NB4 (cell line): Measurements from ENCODE around the gene TOM1L1.

Experiments used
- DNase-seq: peaks from one replicate; pipeline ENCODE4 v3.0.0; 2010; ENCODE audit warnings: low read depth
- H3K4me3 ChIP-seq: one replicate; pipeline ENCODE4 v1.5.1; 2011; ENCODE audit warnings: mild to moderate bottlenecking, low read depth, low read length, moderate library complexity
- MYC ChIP-seq: IDR thresholded peaks from 2 replicates; pipeline ENCODE4 v1.6.1; 2011; ENCODE audit warnings: low read depth, low read length
- POLR2A ChIP-seq: IDR thresholded peaks from 2 replicates; pipeline ENCODE4 v1.6.1; 2011; ENCODE audit warnings: mild to moderate bottlenecking; ENCODE audit not compliant: insufficient read length; ENCODE audit errors: extremely low read depth
- TF ChIP-seq, protein P1 (sequence below): IDR thresholded peaks from 2 replicates; pipeline ENCODE4 v1.6.1; 2011; ENCODE audit warnings: low read depth, low read length
- TF ChIP-seq, protein P2 (sequence below): IDR thresholded peaks from one replicate; pipeline ENCODE4 v1.5.1; 2012; ENCODE audit warnings: low read depth, low read length

The TOM1L1 gene

DNA sequence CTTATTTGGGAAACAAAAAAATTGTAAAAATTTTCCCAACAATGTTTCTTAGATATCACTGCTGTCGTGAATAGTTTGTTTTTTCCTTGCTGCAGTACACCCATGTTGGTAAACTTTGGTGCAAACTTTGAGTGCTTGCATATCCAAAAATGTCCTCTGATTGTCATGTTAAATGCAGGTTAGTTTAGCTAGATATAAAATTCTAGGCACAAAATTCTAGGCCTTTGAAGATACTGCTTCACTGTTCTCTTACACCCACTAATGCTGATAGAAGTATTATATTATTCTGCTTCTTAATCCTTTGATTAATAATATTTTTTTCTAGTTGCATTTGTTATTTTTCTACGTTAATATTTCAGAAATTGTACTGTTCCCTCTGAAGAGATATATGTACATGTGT lies 16.1 kb downstream of the TOM1L1 start:
- no peak overlapping the region for H3K4me3 ChIP-seq

DNA sequence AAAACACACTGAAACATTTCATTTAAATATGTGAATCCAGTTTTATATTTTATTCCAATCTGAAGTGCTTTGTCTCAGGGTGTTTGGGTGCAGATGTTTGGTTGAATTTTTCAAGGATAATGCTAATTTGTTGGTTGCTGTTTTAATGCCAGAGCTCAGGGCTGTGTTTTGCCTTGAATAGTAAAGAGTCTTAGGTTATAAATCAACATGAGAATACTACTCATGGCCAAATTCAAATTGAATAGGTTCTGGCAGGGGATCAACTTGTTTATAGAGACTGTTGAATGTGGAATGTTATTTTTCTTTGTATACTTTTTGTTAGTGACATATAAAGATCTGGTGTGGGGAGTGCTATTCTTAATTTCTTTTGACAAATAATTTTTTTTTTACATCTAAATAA lies 18.8 kb downstream of the TOM1L1 start:
- no peak for TF ChIP-seq MYC
- TF ChIP-seq, protein P1, sequence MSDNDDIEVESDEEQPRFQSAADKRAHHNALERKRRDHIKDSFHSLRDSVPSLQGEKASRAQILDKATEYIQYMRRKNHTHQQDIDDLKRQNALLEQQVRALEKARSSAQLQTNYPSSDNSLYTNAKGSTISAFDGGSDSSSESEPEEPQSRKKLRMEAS, result no peak
- TF ChIP-seq, protein P2, sequence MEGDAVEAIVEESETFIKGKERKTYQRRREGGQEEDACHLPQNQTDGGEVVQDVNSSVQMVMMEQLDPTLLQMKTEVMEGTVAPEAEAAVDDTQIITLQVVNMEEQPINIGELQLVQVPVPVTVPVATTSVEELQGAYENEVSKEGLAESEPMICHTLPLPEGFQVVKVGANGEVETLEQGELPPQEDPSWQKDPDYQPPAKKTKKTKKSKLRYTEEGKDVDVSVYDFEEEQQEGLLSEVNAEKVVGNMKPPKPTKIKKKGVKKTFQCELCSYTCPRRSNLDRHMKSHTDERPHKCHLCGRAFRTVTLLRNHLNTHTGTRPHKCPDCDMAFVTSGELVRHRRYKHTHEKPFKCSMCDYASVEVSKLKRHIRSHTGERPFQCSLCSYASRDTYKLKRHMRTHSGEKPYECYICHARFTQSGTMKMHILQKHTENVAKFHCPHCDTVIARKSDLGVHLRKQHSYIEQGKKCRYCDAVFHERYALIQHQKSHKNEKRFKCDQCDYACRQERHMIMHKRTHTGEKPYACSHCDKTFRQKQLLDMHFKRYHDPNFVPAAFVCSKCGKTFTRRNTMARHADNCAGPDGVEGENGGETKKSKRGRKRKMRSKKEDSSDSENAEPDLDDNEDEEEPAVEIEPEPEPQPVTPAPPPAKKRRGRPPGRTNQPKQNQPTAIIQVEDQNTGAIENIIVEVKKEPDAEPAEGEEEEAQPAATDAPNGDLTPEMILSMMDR, result no peak
- TF ChIP-seq POLR2A, result no peak
- no peak overlapping the region for H3K4me3 ChIP-seq

More for the DNA sequence above, 16.1 kb downstream of the TOM1L1 start:
- TF ChIP-seq POLR2A, result no peak
- DNase-seq, result no peak

GRCh38 chr17:54920819-54921218 lies 20.2 kb downstream of the TOM1L1 start:
- no peak for DNase-seq
- TF ChIP-seq, protein P2, result no peak
- TF ChIP-seq MYC (no peak), POLR2A (no peak)
- TF ChIP-seq, protein P1, result no peak
- no peak overlapping the region for H3K4me3 ChIP-seq

More for the DNA sequence above, 18.8 kb downstream of the TOM1L1 start:
- no peak for DNase-seq

GRCh38 chr17:54924405-54924804 lies 23.8 kb downstream of the TOM1L1 start:
- TF ChIP-seq POLR2A, result no peak
- no peak for TF ChIP-seq MYC
- TF ChIP-seq, protein P2, result no peak
- TF ChIP-seq, protein P1, result no peak
- no peak for DNase-seq
- no peak overlapping the region for H3K4me3 ChIP-seq

DNA sequence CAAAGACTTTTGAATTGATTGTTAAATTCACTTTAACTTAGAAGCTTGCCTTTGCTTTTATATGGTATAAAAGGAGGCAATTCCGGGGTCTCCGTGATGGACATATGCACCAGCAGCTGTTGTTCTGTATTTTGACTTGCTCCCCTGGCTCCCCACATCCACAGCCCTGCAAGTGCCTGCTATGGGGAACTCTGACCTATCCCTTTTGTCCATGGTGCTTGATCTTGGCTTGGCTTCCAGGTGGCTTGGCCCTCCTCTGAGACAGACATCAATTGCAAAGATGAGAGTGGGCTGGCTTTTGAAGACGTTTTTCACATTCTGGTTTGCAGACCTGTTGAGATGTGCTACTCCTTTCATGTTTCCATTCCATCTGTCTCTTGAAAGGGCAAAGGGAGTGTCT lies 26.9 kb downstream of the TOM1L1 start:
- TF ChIP-seq, protein P2, result no peak
- TF ChIP-seq, protein P1, result no peak
- TF ChIP-seq POLR2A (no peak), MYC (no peak)
- H3K4me3 ChIP-seq, result no peak overlapping the region
- DNase-seq, result no peak

- TF ChIP-seq POLR2A (no peak), MYC (no peak)
- TF ChIP-seq, protein P1, result no peak
- TF ChIP-seq, protein P2, result no peak
- no peak for DNase-seq
- H3K4me3 ChIP-seq, result no peak overlapping the region
Measured at GRCh38 chr17:54932711-54933110, 32.1 kb downstream of the TOM1L1 start.
